ENCODE results near the gene SNX14.
"Not testable (repeated sequence)": the region's sequence is repeated elsewhere in the genome, so short reads cannot be mapped to it uniquely, and the experiment has no call there.

GRCh38 chr6:85524281-85524680 is 69.4 kb downstream of the SNX14 start:
- not testable (repeated sequence) for TF ChIP-seq PATZ1 (CRISPR knock-in tag; IDR thresholded peaks at IDR 0.05; ENCODE audit: borderline replicate concordance); ZNF70 (CRISPR knock-in tag; IDR thresholded peaks at IDR 0.05); CREB5 (CRISPR knock-in tag; IDR thresholded peaks at IDR 0.05; ENCODE audit: low read depth); RARB (CRISPR knock-in tag; IDR thresholded peaks at IDR 0.05); ZC3H10 (CRISPR knock-in tag; IDR thresholded peaks at IDR 0.05); ESRRG (CRISPR knock-in tag; IDR thresholded peaks at IDR 0.05); TOX (CRISPR knock-in tag; IDR thresholded peaks at IDR 0.05; ENCODE audit: borderline replicate concordance)
